Neural cell (in vitro differentiated cells): ENCODE data around the gene TAS2R38.
"Not testable (repeated sequence)": the region's sequence is repeated elsewhere in the genome, so short reads cannot be mapped to it uniquely, and the experiment has no call there.

Experiments used
- EP300 ChIP-seq: fragments of 450-650 bp; conservative IDR thresholded peaks from 2 replicates; pipeline ENCODE4 v1.6.1; 2014; ENCODE audit warnings: antibody characterized with exemption, mild to moderate bottlenecking, moderate library complexity; ENCODE audit not compliant: poor library complexity, severe bottlenecking
- EZH2 ChIP-seq: fragments of 200-600, 300-800 bp; shearing (Covaris generic), sonication (generic); IDR thresholded peaks from 2 replicates; pipeline ENCODE4 v1.6.1; 2014; ENCODE audit warnings: antibody characterized with exemption, low read length, borderline replicate concordance, mild to moderate bottlenecking; ENCODE audit not compliant: insufficient read depth, poor library complexity, severe bottlenecking
- POLR2AphosphoS5 ChIP-seq: IDR thresholded peaks from 2 replicates; pipeline ENCODE4 v1.6.1; 2012
- RAD21 ChIP-seq: fragments of 450-650 bp; conservative IDR thresholded peaks from 2 replicates; pipeline ENCODE4 v1.6.1; 2014; ENCODE audit warnings: antibody characterized with exemption, mild to moderate bottlenecking, moderate library complexity
- TAF1 ChIP-seq: IDR thresholded peaks from 2 replicates; pipeline ENCODE4 v1.6.1; 2012; ENCODE audit warnings: low read depth
- TF ChIP-seq, protein P1 (sequence below): fragments of 450-650 bp; IDR thresholded peaks from 2 replicates; pipeline ENCODE4 v1.5.1; 2014; ENCODE audit warnings: antibody characterized with exemption, mild to moderate bottlenecking, moderate library complexity; ENCODE audit not compliant: poor library complexity, severe bottlenecking
- TF ChIP-seq, protein P2 (sequence below): IDR thresholded peaks from 2 replicates; pipeline ENCODE4 v1.6.1; 2012; ENCODE audit warnings: borderline replicate concordance

DNA sequence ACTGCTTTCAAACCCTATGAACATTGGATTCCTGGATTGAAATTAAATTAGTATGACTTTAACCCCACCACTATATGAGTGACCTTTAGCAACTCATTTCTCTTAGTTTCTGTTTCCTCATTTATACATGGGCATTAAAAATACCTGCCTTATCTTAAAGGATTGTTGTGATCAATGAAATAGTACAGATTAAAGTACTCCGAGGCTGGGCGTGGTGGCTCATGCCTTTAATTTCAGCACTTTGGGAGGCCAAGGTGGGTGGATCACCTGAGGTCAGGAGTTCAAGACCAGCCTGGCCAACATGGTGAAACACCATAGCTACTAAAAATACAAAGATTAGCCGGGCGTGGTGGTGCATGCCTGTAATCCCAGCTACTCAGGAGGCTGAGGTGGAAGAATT lies 14.2 kb upstream of the TAS2R38 start:
- TF ChIP-seq, protein P1, sequence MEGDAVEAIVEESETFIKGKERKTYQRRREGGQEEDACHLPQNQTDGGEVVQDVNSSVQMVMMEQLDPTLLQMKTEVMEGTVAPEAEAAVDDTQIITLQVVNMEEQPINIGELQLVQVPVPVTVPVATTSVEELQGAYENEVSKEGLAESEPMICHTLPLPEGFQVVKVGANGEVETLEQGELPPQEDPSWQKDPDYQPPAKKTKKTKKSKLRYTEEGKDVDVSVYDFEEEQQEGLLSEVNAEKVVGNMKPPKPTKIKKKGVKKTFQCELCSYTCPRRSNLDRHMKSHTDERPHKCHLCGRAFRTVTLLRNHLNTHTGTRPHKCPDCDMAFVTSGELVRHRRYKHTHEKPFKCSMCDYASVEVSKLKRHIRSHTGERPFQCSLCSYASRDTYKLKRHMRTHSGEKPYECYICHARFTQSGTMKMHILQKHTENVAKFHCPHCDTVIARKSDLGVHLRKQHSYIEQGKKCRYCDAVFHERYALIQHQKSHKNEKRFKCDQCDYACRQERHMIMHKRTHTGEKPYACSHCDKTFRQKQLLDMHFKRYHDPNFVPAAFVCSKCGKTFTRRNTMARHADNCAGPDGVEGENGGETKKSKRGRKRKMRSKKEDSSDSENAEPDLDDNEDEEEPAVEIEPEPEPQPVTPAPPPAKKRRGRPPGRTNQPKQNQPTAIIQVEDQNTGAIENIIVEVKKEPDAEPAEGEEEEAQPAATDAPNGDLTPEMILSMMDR = not testable (repeated sequence)
- TF ChIP-seq POLR2AphosphoS5, EZH2, EP300, RAD21, TAF1: not testable (repeated sequence)
- TF ChIP-seq, protein P2, sequence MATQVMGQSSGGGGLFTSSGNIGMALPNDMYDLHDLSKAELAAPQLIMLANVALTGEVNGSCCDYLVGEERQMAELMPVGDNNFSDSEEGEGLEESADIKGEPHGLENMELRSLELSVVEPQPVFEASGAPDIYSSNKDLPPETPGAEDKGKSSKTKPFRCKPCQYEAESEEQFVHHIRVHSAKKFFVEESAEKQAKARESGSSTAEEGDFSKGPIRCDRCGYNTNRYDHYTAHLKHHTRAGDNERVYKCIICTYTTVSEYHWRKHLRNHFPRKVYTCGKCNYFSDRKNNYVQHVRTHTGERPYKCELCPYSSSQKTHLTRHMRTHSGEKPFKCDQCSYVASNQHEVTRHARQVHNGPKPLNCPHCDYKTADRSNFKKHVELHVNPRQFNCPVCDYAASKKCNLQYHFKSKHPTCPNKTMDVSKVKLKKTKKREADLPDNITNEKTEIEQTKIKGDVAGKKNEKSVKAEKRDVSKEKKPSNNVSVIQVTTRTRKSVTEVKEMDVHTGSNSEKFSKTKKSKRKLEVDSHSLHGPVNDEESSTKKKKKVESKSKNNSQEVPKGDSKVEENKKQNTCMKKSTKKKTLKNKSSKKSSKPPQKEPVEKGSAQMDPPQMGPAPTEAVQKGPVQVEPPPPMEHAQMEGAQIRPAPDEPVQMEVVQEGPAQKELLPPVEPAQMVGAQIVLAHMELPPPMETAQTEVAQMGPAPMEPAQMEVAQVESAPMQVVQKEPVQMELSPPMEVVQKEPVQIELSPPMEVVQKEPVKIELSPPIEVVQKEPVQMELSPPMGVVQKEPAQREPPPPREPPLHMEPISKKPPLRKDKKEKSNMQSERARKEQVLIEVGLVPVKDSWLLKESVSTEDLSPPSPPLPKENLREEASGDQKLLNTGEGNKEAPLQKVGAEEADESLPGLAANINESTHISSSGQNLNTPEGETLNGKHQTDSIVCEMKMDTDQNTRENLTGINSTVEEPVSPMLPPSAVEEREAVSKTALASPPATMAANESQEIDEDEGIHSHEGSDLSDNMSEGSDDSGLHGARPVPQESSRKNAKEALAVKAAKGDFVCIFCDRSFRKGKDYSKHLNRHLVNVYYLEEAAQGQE = not testable (repeated sequence)
